ENCODE results near the gene SDK1.

SDK1 gene

GRCh38 chr7:3956949-3957348 is 655.9 kb downstream of the SDK1 start:
- TF ChIP-seq CTCF (IDR thresholded peaks at IDR 0.05; ENCODE audit: low read depth, low read length, missing control alignments): no peak
- H3K4me3 ChIP-seq (ENCODE audit: low read depth, low read length): no peak overlapping the region
- no peak for DNase-seq (ENCODE audit: low read depth)

- TF ChIP-seq CTCF (IDR thresholded peaks at IDR 0.05; ENCODE audit: low read depth, low read length, missing control alignments): no peak
- H3K4me3 ChIP-seq (ENCODE audit: low read depth, low read length): no peak overlapping the region
- DNase-seq (ENCODE audit: low read depth): no peak
Observed at GRCh38 chr7:3957472-3958108, 656.5 kb downstream of the SDK1 start.

- TF ChIP-seq CTCF (IDR thresholded peaks at IDR 0.05; ENCODE audit: low read depth, low read length, missing control alignments): no peak
- no peak for DNase-seq (ENCODE audit: low read depth)
- no peak overlapping the region for H3K4me3 ChIP-seq (ENCODE audit: low read depth, low read length)
Observed at GRCh38 chr7:3958109-3958483, 657.0 kb downstream of the SDK1 start.

- TF ChIP-seq CTCF (IDR thresholded peaks at IDR 0.05; ENCODE audit: low read depth, low read length, missing control alignments): no peak
- no peak overlapping the region for H3K4me3 ChIP-seq (ENCODE audit: low read depth, low read length)
- DNase-seq (ENCODE audit: low read depth): no peak
Observed at GRCh38 chr7:3959364-3959763, 658.3 kb downstream of the SDK1 start.

- DNase-seq (ENCODE audit: low read depth): no peak
- no peak for TF ChIP-seq CTCF (IDR thresholded peaks at IDR 0.05; ENCODE audit: low read depth, low read length, missing control alignments)
Observed at GRCh38 chr7:3960050-3960763, 659.2 kb downstream of the SDK1 start.

GRCh38 chr7:3960942-3961341 is 659.9 kb downstream of the SDK1 start:
- no peak for DNase-seq (ENCODE audit: low read depth)
- TF ChIP-seq CTCF (IDR thresholded peaks at IDR 0.05; ENCODE audit: low read depth, low read length, missing control alignments): no peak
- no peak overlapping the region for H3K4me3 ChIP-seq (ENCODE audit: low read depth, low read length)

More at GRCh38 chr7:3960050-3960763, 659.2 kb downstream of the SDK1 start:
- no peak overlapping the region for H3K4me3 ChIP-seq (ENCODE audit: low read depth, low read length)
